ENCODE results near the gene TC2N. TPM values are rescaled to one million over a fixed set of nuclear protein-coding genes. Genes with fewer than 3 reads are reported as not detected.

Gene TC2N
- total RNA-seq, 1 experiment from 2014 or later = 16.4 TPM

DNA sequence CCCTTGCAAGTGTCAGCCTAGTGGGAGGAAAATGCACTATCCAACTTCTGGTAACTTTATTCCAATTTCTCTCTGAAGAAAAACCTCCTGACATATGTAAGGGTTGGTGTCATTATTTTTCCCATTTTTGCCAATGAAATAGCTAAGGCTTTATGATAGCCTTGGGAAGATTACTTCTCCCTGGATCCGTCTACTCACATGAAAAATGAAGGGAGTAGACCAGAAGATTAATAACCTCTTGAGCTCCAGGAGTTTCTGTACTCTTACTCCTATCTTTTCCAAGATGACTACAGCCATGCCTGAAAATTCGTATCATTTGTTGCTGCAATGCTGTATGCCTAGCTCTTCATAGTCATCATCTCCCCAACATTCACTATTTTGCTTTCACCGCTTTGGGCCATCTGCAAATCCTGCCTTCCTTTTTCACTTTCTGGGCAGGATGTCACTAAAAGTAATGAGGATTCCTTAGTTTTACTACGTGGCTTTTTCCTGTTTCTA lies 18.8 kb downstream of the TC2N start:
- Mint-ChIP-seq H3K27ac (no peak overlapping the region), H3K27me3 (ENCODE audit: low read depth) (peaks cover 2% of the 10 kb centered on the region)
- no peak for DNase-seq

More for the DNA sequence above, 18.8 kb downstream of the TC2N start:
- H3K4me1 Mint-ChIP-seq = peaks cover 0 to 10% of the 10 kb centered on the region in 2 experiments; a peak in 2 of 4 replicates
- no peak overlapping the region for H2AFZ ChIP-seq (ENCODE audit: low read length)
- H4K20me1 ChIP-seq (ENCODE audit: control insufficient read depth, insufficient read depth, insufficient read length) = no peaks in the 10 kb centered on the region
- no peaks in the 10 kb centered on the region for H3K79me2 ChIP-seq (ENCODE audit: insufficient read depth, low read length)
- H2AK5ac ChIP-seq (ENCODE audit: insufficient read length, low read length) = no peak overlapping the region
- no peak overlapping the region for H3K4ac ChIP-seq (ENCODE audit: low read depth, low read length)
- no peak overlapping the region for H4K5ac ChIP-seq (ENCODE audit: insufficient read length, low read depth, low read length)
- no peak overlapping the region for H3T11ph ChIP-seq (ENCODE audit: low read length)
- H3K23ac ChIP-seq (ENCODE audit: insufficient read length, low read depth, low read length) = no peak overlapping the region
- H2BK12ac ChIP-seq (ENCODE audit: insufficient read length, low read depth, low read length) = no peak overlapping the region
- H3K4me1 ChIP-seq (ENCODE audit: insufficient read depth, low read length) = no peaks in the 10 kb centered on the region
- no peak overlapping the region for H3K18ac ChIP-seq (ENCODE audit: insufficient read length, low read depth, low read length)
- peaks cover 0 to 2% of the 10 kb centered on the region in 2 experiments; a peak in 1 of 5 replicates for H3K9me3 Mint-ChIP-seq
- H3K27me3 ChIP-seq (ENCODE audit: insufficient read depth, low read length) = no peaks in the 10 kb centered on the region
- H4K8ac ChIP-seq (replicated peaks; ENCODE audit: insufficient read length, low read depth, low read length) = no peak overlapping the region
- no peak overlapping the region for H3K9ac ChIP-seq (ENCODE audit: extremely low read depth, insufficient read length, low read length)
- no peak for TF ChIP-seq CTCF (conservative IDR thresholded peaks at IDR 0.05)
- H3K27ac ChIP-seq (ENCODE audit: insufficient read length, low read depth, low read length) = no peak overlapping the region
- no peak overlapping the region for H4K91ac ChIP-seq (ENCODE audit: insufficient read length, low read depth, low read length)
- H3K4me3 Mint-ChIP-seq = no peak overlapping the region
- no peak overlapping the region for H2BK15ac ChIP-seq (ENCODE audit: low read depth, low read length)
- H2BK20ac ChIP-seq (ENCODE audit: low read depth, low read length, poor library complexity, severe bottlenecking) = no peak overlapping the region
- no peak overlapping the region for H3K56ac ChIP-seq (ENCODE audit: insufficient read length, low read depth, low read length)
- WGBS (ENCODE audit: extremely low coverage, insufficient read length, low lambda C conversion rate) = no CpG with 5 or more reads among the region's 4 CpGs
- no peak overlapping the region for H2BK120ac ChIP-seq (ENCODE audit: low read depth, low read length, poor library complexity, severe bottlenecking)
- no peak overlapping the region for H2BK5ac ChIP-seq (ENCODE audit: insufficient read length, low read length)
- H3K4me2 ChIP-seq (ENCODE audit: insufficient read depth, insufficient read length, low read length) = no peak overlapping the region
- H3K36me3 Mint-ChIP-seq (ENCODE audit: insufficient read depth in 1 of 3, low read depth in 3 of 3) = no peaks in the 10 kb centered on the region
- no peak overlapping the region for H3K14ac ChIP-seq (ENCODE audit: insufficient read depth, low read length)
- no peaks in the 10 kb centered on the region for H3K23me2 ChIP-seq (ENCODE audit: insufficient read length, low read depth, low read length, poor library complexity, severe bottlenecking)
- H3K79me1 ChIP-seq (ENCODE audit: insufficient read depth, low read depth, low read length, poor library complexity, severe bottlenecking) = no peaks in the 10 kb centered on the region
- no peaks in the 10 kb centered on the region for H3K9me3 ChIP-seq (ENCODE audit: control insufficient read depth, low read depth, low read length)
